SK-MEL-5 (cell line): ENCODE results near the gene MIPOL1. TPM values are rescaled to one million over a fixed set of nuclear protein-coding genes. Genes with fewer than 3 reads are reported as not detected.

ENCODE experiments used
- DNase-seq: peaks from one replicate; pipeline ENCODE4 v3.0.0-alpha.2; 2016; ENCODE audit warnings: low read depth, low spot score
- in situ Hi-C: cut with HindIII; loops from 2 replicates; pipeline ENCODE4 v1.10.0; 2016; ENCODE audit warnings: low sequenced_read_pairs, high pct_unique_total_duplicates, low pct_unique_long_range_greater_than_20kb
- total RNA-seq: library from RNA; depleted of rRNA; stranded (reverse); fragments of >200 nt; shearing (Covaris generic); gene quantifications from 2 replicates; pipeline ENCODE4 v1.2.3, GENCODE V29; 2014

The MIPOL1 gene
- total RNA-seq, 1 experiment from 2014 or later: 3.7 TPM

DNA sequence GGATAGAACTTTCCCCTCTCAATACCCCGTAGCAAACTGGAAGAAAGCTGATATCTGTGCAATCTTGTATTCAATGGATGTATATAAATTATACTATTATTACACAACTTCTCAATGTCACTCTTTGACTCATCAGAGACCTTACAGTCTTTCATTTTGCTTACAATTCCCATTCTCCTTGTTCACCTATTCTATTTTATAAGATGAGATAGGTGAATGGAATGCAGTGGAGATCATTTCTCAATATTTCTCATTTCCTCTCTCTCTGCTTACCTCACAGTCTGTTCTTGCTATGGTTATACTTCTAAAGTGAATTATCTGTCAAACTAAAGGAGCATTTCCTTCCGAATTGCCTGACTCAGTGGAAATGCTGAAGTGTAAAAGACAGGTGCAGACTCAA, 382.4 kb downstream of the MIPOL1 start:
- in situ Hi-C loops: no loop called here

GRCh38 chr14:37583358-37584210, 385.8 kb downstream of the MIPOL1 start:
- in situ Hi-C loops: no loop called here
- no peak for DNase-seq

More for the DNA sequence above, 382.4 kb downstream of the MIPOL1 start:
- DNase-seq: no peak

DNA sequence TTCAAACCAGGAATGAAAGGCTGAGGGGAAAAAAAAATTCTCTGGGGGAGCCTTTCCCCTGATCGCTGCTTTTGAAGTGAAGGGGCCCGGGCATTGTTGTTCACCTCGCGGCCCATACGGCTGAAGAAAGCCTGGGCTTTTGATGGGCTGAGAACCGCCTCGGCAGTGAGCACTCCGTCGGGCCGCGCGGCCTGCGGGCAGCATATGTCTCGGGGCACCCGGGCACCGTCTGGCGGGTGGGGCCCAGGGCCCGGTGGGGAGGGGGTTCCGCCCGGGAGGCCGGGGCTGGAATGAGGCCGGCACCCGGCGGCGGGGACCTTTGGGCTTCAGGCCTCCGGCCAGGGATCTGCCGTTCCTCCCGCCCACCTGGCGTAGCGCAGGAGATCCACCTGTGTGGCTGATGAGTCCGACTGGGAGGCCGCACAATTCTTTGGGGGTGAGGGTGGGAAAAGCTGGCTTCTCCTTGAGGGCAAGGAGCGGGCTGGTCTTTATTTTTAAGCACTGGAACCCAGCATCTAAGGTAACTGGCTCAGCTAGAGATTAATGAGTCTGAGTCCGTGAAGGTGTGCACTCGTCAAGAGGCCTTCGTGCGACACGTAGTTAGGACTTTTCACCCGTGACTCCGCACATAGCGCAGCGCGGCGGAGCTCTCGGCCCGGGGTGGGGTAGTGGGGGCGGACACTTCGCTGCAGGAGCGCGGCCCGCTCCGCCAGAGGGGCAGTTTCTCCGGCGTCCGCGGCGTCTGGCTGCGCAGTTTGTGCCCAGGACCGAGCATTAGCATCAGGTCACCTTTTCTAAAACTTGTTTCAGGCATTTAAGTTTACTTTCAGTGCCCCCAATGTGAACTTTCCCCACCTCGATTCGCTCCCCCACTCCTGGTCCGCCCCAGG, 386.7 kb downstream of the MIPOL1 start:
- in situ Hi-C loops: no loop called here

DNA sequence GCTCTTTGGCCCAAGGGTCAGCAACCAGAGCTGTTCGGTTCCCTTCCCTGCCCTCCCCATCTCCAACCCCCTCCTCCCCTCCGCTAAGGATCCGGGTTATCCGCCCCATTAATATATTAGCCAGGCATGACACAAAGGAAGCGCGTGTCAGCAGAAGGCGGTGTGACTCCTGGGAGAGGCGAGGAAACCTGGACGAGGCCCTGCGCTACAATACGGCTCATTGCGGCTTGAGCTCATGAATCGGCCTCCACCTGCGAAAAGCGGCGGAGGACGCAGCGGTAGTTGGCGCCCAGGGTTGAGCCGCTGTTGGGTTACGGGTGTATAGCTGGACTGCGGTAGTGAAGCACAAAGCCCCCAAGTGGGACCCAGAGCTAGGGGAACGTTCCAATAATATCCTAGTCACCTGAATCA, 387.4 kb downstream of the MIPOL1 start:
- DNase-seq: no peak
- in situ Hi-C loops: no loop called here

More for the DNA sequence above, 386.7 kb downstream of the MIPOL1 start:
- no peak for DNase-seq

DNA sequence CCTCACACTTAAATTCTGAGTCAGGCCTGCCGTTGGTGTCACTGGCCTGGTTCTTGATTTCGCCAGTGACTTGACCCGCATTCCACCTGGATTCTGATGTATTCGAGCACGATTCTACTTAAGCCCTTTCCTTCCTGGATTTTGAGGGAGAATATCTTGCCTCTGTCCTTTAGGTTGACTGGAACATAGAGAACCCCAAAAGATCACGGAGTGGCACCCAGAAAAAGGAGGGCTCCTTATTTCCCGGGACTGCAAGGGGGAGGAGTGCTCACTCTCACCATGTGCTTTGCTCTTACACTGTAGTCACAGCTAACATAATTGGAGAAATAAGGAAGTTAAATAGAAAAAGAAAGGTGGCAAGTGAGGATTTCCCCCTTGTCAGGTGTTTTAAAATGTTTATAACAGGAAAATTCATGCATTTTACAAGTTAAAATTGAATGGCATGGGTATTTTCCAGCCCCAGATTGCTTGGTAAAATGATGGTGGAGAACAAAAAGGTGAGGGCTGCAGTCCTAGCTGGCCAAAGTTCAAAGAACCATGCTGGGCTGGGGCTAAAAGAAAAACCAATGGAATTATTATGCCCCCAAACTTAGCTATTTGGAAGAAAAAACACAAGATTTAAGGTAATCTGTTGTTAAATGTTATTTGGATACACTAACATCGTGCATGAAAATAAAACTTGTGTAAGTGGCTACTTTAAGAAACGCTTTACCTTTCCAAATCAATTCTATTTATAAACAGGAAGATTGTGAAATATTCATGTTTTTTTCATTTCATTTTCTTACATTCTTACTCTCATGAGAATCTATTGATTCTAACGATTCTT, 388.4 kb downstream of the MIPOL1 start:
- in situ Hi-C loops: no loop called here
- no peak for DNase-seq

DNA sequence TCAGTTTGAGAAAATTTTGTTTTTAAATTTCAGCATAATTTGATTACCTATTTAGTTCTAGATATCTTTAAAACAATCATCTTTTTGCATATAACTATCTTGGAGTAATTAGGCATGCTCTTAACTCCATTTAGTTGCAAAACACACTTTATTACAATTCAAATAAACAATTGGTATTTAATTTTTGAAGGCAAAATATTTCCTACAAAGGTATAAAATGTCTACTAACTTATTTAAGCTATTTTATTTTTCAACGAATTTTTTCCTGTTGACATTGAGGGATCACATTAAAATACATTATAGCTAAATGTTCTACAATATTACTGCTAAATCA, 389.0 kb downstream of the MIPOL1 start:
- no peak for DNase-seq
- in situ Hi-C loops: no loop called here

GRCh38 chr14:37587131-37587803, 389.5 kb downstream of the MIPOL1 start:
- in situ Hi-C loops: no loop called here
- DNase-seq: no peak

DNA sequence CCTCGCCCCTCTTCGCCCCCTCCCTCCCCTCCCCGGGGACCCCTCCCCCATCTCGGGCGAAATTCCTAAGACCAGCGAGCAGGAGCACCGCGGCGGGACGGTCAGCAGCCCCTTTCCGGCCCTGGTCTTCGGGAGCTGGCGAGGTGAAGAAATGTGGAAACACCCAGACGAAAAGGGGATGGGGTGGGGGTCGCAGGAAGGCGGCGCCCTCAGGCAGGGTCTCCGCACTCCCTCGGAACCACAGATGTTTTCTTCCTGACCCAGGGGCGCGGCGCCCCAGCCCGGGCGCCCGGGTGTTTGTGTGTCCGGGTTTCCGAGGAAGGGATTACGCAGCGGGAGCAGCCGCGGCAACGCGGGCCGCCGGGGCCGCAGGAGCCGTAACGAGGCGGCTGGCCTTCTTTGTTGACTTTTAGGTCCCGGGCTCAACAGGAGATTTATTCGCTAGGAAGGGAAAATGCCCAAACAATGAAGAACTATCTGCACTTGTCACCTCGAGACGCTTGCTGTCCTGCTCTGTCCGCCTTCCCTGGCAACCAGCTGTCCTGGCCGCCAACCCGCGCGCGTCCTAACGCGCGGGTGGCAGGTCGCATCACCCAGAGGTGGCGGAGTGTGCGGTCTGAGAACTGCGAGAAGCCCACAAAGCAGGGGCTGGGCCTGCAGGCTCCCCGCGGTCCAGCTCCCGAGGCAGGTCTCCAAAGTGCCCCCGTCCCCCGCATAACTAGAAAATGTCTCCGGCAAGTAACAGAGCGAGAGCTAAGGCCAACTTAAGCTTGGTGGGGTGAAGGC, 390.3 kb downstream of the MIPOL1 start:
- no peak for DNase-seq
- in situ Hi-C loops: no loop called here

GRCh38 chr14:37588667-37588955, 390.9 kb downstream of the MIPOL1 start:
- in situ Hi-C loops: no loop called here
- DNase-seq: no peak

GRCh38 chr14:37588956-37589714, 391.4 kb downstream of the MIPOL1 start:
- DNase-seq: no peak
- in situ Hi-C loops: no loop called here

DNA sequence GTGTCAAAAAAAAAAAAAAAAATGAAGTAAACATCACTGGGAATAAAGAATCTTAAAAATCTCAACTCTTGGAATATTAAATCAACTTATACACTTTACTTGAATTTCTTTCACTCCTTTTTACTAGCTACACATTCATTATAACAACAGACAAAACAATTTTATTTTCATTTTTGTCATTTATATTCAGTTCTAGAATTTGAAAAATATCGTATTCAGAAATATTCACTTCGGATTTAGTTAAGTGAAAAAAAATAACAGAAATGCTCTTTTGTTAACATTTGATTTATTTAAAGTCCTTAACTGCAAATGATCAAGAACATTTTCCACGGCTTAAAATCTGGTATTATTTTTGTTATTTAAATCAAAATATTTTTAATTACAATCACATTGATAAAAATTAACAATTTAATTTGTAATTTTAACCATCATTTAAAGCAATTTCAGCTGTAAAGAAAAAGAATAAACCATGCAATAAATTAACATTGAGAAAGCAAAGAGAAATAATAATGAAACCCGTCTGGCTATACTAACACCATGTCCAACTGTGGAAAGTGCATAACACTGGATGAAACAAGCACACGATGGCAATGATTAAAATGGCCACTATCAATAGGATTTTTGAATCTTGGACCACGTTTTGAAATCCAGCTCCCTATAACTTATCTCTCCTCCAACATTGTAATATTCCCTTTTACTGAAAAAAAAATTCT, 392.1 kb downstream of the MIPOL1 start:
- no peak for DNase-seq

GRCh38 chr14:37590428-37591139, 392.8 kb downstream of the MIPOL1 start:
- in situ Hi-C loops: no loop called here
- DNase-seq: no peak

More for the DNA sequence above, 392.1 kb downstream of the MIPOL1 start:
- in situ Hi-C loops: no loop called here

DNA sequence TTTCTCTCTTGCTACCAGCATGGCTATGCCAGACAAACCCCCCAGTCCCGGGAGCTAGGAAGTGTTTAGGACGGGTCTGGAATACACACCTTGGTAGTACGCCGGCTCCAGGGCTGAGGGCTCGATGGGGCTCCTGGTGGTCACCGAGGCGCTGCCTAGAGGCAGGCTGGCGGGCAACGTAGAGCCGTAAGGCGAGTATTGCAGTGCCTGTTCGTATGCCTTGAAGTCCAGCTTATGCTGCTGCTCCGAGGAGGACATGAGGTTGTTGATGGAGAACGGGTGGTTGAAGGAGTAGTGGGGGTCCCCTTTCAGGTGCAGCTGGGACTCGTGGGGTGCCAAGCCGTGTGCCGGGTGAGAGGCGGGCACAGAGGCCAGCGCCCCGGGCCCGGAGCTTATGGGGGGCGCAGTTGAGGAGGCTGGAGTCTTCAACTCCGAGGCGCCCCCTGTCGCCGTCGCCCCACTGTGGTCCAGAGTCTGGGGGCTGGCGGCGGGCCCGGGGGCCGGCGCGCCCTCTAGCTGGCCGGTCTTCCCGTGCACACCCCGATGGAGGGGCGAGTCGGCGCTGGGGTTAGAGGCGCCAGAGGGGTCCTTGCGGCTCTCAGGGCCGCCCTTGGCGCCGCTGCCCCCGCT, 393.7 kb downstream of the MIPOL1 start:
- in situ Hi-C loops: no loop called here
- DNase-seq: no peak

GRCh38 chr14:37591941-37592481, 394.3 kb downstream of the MIPOL1 start:
- in situ Hi-C loops: no loop called here
- no peak for DNase-seq
